Erythroblast (primary cell): Measurements from ENCODE around the gene EYA4.

Experiments used
- GATA1 ChIP-seq: IDR thresholded peaks from 2 replicates; pipeline ENCODE4 v1.6.1; 2011; ENCODE audit warnings: low read depth, mild to moderate bottlenecking, control low read depth, low read length, moderate library complexity
- POLR2A ChIP-seq: IDR thresholded peaks from 2 replicates; pipeline ENCODE4 v1.6.1; 2011; ENCODE audit warnings: mild to moderate bottlenecking, low read length

DNA sequence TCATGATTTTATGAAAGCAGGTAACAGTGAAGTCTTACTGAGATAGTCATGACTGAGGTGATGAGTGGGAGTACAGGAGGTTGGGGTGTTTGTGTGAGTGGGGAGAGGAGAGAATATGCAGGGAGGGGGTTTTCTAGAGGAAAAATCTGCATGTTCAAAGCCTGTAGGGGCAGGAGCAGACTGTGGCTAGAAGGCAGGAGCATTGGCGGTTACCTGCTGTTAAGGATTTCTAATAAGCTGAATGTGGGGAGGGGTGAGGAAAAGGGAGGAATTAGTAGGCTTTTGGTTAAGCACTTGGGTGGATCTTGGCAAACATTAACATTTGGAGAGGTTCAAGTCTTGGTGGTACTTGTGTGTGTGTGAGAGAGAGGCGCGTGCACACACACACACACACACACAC is 70.8 kb downstream of the EYA4 start:
- no peak for TF ChIP-seq POLR2A
- no peak for TF ChIP-seq GATA1
